PC-9 (cell line): ENCODE results near the gene TGFBR3. TPM values are rescaled to one million over a fixed set of nuclear protein-coding genes. Genes with fewer than 3 reads are reported as not detected.

Experiments used
- BruUV-seq: library from RNA; stranded (reverse); fragments of 400-500 nt; replicated peaks from 2 replicates; lab custom pipeline; 2021; lab: Mats Ljungman, UMichigan
- CTCF ChIA-PET: fragments of 300-600 bp; sonication (Branson Sonifier 250); formaldehyde crosslinking; loops from one replicate; lab custom pipeline; 2022; ENCODE audit warnings: antibody characterized with exemption; lab: Charles Lee
- POLR2A ChIA-PET: fragments of 300-600 bp; sonication (Branson Sonifier 250); formaldehyde crosslinking; loops from one replicate; lab custom pipeline; 2022; ENCODE audit warnings: antibody characterized with exemption; ENCODE audit not compliant: unreplicated experiment; lab: Charles Lee
- DNase-seq, 2 experiments: peaks; one replicate each; pipeline versions ENCODE4 v3.0.0 to v3.0.0-alpha.2; 2015 to 2022; ENCODE audit warnings: mixed read lengths in 1 of 2
- H2AFZ ChIP-seq: fragments of 200-600 bp; sonication (generic); 2 replicates; pipeline ENCODE4 v1.8.1; 2017; ENCODE audit warnings: antibody characterized with exemption
- H3F3A ChIP-seq: fragments of 200-600 bp; sonication (generic); 2 replicates; pipeline ENCODE4 v1.8.1; 2017; ENCODE audit warnings: antibody characterized with exemption, mild to moderate bottlenecking, low read depth; ENCODE audit not compliant: insufficient read depth
- H3K27ac ChIP-seq: fragments of 200-600 bp; sonication (generic); 2 replicates; pipeline ENCODE4 v1.6.1; 2016; ENCODE audit warnings: mixed run types
- H3K27me3 ChIP-seq: fragments of 200-600 bp; sonication (generic); 2 replicates; pipeline ENCODE4 v1.6.1; 2016; ENCODE audit warnings: low read depth, mixed run types; ENCODE audit not compliant: insufficient read depth
- H3K36me3 ChIP-seq: fragments of 200-600 bp; sonication (generic); 2 replicates; pipeline ENCODE4 v1.6.1; 2016; ENCODE audit warnings: low read depth, mixed run types
- H3K4me1 ChIP-seq: fragments of 200-600 bp; sonication (generic); replicated peaks from 2 replicates; pipeline ENCODE4 v1.6.1; 2016; ENCODE audit warnings: mixed run types; ENCODE audit not compliant: insufficient read depth
- H3K4me2 ChIP-seq: fragments of 200-600 bp; sonication (generic); 2 replicates; pipeline ENCODE4 v1.6.1; 2017; ENCODE audit warnings: mixed run types
- H3K4me3 ChIP-seq: fragments of 200-600 bp; sonication (generic); 2 replicates; pipeline ENCODE4 v1.6.1; 2016; ENCODE audit warnings: mixed run types
- H3K79me2 ChIP-seq: fragments of 200-600 bp; sonication (generic); 2 replicates; pipeline ENCODE4 v1.6.1; 2017; ENCODE audit warnings: low read depth, mixed run types
- H3K9me2 ChIP-seq: fragments of 200-600 bp; sonication (generic); 2 replicates; pipeline ENCODE4 v1.8.1; 2017; ENCODE audit warnings: mild to moderate bottlenecking; ENCODE audit not compliant: insufficient read depth
- H3K9me3 ChIP-seq: fragments of 200-600 bp; sonication (generic); 2 replicates; pipeline ENCODE4 v1.8.1; 2016; ENCODE audit warnings: low read depth; ENCODE audit not compliant: insufficient read depth
- H4K20me1 ChIP-seq: fragments of 200-600 bp; sonication (generic); 2 replicates; pipeline ENCODE4 v1.8.1; 2017; ENCODE audit not compliant: insufficient read depth
- EZH2 ChIP-seq: fragments of 200-600 bp; sonication (generic); IDR thresholded peaks from 2 replicates; pipeline ENCODE4 v1.8.0; 2017; ENCODE audit warnings: antibody characterized with exemption, low read depth
- intact Hi-C: fragments of 100-400 bp; cut with micrococcal nuclease; formaldehyde crosslinking; loops from one replicate; pipeline ENCODE4 v1.10.0; 2022; ENCODE audit not compliant: unreplicated experiment
- total RNA-seq: library from RNA; stranded (reverse); gene quantifications from 2 replicates; pipeline ENCODE4 v1.2.3, GENCODE V29; 2021
- TF ChIP-seq, protein P1 (sequence below): fragments of 200-600 bp; sonication (generic); conservative IDR thresholded peaks from 2 replicates; pipeline ENCODE4 v1.6.1; 2017; ENCODE audit warnings: mixed run types, antibody characterized with exemption, mild to moderate bottlenecking, moderate library complexity

TGFBR3 gene
- total RNA-seq, 1 experiment from 2014 or later = 1.6 TPM

- TF ChIP-seq, protein P1, sequence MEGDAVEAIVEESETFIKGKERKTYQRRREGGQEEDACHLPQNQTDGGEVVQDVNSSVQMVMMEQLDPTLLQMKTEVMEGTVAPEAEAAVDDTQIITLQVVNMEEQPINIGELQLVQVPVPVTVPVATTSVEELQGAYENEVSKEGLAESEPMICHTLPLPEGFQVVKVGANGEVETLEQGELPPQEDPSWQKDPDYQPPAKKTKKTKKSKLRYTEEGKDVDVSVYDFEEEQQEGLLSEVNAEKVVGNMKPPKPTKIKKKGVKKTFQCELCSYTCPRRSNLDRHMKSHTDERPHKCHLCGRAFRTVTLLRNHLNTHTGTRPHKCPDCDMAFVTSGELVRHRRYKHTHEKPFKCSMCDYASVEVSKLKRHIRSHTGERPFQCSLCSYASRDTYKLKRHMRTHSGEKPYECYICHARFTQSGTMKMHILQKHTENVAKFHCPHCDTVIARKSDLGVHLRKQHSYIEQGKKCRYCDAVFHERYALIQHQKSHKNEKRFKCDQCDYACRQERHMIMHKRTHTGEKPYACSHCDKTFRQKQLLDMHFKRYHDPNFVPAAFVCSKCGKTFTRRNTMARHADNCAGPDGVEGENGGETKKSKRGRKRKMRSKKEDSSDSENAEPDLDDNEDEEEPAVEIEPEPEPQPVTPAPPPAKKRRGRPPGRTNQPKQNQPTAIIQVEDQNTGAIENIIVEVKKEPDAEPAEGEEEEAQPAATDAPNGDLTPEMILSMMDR = no peak
- no peak for TF ChIP-seq EZH2
- Histone ChIP-seq H3K9me2 (no peaks in the 10 kb centered on the region), H3K4me3 (no peak overlapping the region), H3F3A (peaks cover 48% of the 10 kb centered on the region), H3K9me3 (no peaks in the 10 kb centered on the region), H2AFZ (no peak overlapping the region), H3K27me3 (no peaks in the 10 kb centered on the region), H3K27ac (no peak overlapping the region), H3K79me2 (no peaks in the 10 kb centered on the region), H3K36me3 (no peaks in the 10 kb centered on the region), H4K20me1 (no peaks in the 10 kb centered on the region), H3K4me1 (peaks cover 43% of the 10 kb centered on the region), H3K4me2 (no peak overlapping the region)
- DNase-seq = no peak
- CTCF ChIA-PET = no interaction called here
- intact Hi-C loops = loop anchor here (5.0 kb wide), 2 partner anchors 88 to 267 kb away; partner anchors contain the start of gene TGFBR3
- no TSS peak for BruUV-seq
- POLR2A ChIA-PET = interaction anchor here (0.6 kb wide), 1 partner anchor 61 kb away, joined by 4 read pairs; no protein-coding TSS in a partner anchor
These were observed 86.8 kb downstream of the TGFBR3 start for GRCh38 chr1:91799159-91799558.

DNA sequence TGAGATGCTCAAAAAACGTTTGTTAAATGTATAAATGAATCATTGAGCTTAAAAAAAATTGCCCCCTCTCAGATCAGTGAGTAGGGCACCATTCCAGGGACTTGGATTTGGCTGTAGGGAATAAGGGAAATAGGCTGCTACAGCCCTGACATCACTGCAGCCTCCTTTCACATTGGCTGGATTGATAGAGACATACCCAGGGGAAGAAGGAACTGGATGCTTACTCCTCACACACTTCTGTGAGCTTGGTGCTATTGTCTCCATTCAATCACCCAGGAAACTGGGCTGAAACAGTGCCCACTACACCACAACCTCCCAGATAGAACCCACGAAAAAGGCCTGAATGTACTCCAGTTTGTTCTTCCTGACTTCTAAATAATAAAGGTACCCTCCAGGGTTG is 87.2 kb downstream of the TGFBR3 start:
- Histone ChIP-seq H3K4me3 (no peak overlapping the region), H3K27ac (no peak overlapping the region), H3K36me3 (no peaks in the 10 kb centered on the region), H3K9me3 (no peaks in the 10 kb centered on the region), H4K20me1 (no peaks in the 10 kb centered on the region), H2AFZ (no peak overlapping the region), H3K4me2 (no peak overlapping the region), H3K4me1 (peaks cover 42% of the 10 kb centered on the region), H3K9me2 (no peaks in the 10 kb centered on the region), H3K79me2 (no peaks in the 10 kb centered on the region), H3K27me3 (no peaks in the 10 kb centered on the region), H3F3A (peaks cover 48% of the 10 kb centered on the region)
- intact Hi-C loops = loop anchor here (5.0 kb wide), 2 partner anchors 89 to 266 kb away; partner anchors contain the start of gene TGFBR3
- TF ChIP-seq EZH2 = no peak
- TF ChIP-seq, protein P1 = no peak
- ChIA-PET POLR2A (interaction anchor here (0.6 kb wide), 1 partner anchor 61 kb away, joined by 4 read pairs; no protein-coding TSS in a partner anchor), CTCF (no interaction called here)
- no peak for DNase-seq
- no TSS peak for BruUV-seq

DNA sequence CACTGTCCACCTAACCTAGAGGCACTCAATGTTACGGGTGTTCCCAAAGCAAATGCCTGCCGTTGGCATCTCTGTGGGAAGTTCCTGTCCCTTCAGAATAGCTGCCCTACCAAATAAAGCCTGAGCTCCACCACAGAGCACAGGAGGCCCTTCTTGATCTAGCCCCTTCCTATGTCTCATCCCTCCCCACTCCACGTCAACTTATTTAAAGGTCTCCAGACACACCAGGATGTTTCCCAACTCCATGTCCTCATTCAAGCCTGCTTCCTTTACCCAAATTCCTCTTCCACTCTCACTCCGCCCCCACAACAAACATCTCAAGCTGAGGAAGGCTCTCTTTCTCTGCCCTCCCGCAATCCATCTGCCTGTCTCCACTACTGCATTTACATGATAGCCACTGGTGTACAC is 87.7 kb downstream of the TGFBR3 start:
- intact Hi-C loops = loop anchor here (5.0 kb wide), 2 partner anchors 89 to 266 kb away; partner anchors contain the start of gene TGFBR3

More for the DNA sequence above, 87.7 kb downstream of the TGFBR3 start:
- ChIA-PET POLR2A (no interaction called here), CTCF (no interaction called here)
- Histone ChIP-seq H3K36me3 (no peaks in the 10 kb centered on the region), H3K4me2 (no peak overlapping the region), H3K9me2 (no peaks in the 10 kb centered on the region), H3K4me3 (no peak overlapping the region), H3K9me3 (no peaks in the 10 kb centered on the region), H3K4me1 (peaks cover 37% of the 10 kb centered on the region), H2AFZ (no peak overlapping the region), H3K27ac (no peak overlapping the region), H3F3A (peaks cover 45% of the 10 kb centered on the region), H3K27me3 (no peaks in the 10 kb centered on the region), H4K20me1 (no peaks in the 10 kb centered on the region), H3K79me2 (no peaks in the 10 kb centered on the region)
- TF ChIP-seq, protein P1 = no peak
- no peak for TF ChIP-seq EZH2
- BruUV-seq = no TSS peak
- no peak for DNase-seq
